ENCODE measurements around the gene KRR1.
"Not testable (repeated sequence)": the region's sequence is repeated elsewhere in the genome, so short reads cannot be mapped to it uniquely, and the experiment has no call there.

The KRR1 gene

GRCh38 chr12:75452675-75453330, 58.6 kb downstream of the KRR1 start:
- H3K27me3 ChIP-seq (ENCODE audit: control insufficient read depth in 1 of 2, insufficient read depth in 2 of 2, low read length in 2 of 2), result no peaks in the 10 kb centered on the region

DNA sequence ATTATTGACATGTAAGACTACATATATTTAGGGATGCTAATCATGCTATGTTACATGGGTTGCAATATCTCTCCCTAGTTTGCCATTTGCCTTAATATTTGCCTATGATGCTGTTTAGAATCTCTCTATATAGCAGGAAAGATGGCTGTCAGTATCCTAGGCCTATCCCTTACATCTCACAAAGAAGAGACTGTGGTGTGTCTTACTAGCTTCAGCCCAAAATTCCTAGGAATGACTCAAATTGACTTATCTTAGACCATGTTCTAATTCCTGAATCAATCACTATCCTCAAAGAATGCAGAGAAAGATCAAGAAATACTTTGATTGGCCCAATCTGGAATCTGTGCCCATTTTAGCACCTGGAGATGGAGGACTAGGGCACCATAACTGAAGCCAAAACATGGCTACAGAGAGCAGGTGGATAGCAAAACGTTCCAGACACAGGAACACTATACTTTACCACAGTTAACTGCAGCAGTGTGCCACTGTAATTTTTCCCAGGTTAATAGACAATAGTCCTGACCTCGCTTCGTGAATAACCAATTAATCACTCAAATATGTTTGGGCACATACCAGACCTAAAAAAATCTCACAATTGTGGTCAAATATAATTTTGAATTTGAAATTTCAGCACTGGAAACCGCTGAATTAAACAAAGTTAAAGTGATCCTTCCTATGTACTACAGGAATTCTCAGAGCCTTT, 63.6 kb downstream of the KRR1 start:
- Histone ChIP-seq H3K27ac (ENCODE audit: low read length) (no peak overlapping the region), H3K27me3 (ENCODE audit: control insufficient read depth in 1 of 2, insufficient read depth in 2 of 2, low read length in 2 of 2) (no peaks in the 10 kb centered on the region), H3K36me3 (ENCODE audit: control insufficient read depth in 2 of 2, insufficient read depth in 2 of 2, low read length in 2 of 2) (no peaks in the 10 kb centered on the region), H3K9me3 (ENCODE audit: control insufficient read depth in 2 of 2, low read length in 2 of 2) (no peaks in the 10 kb centered on the region), H3K9ac (ENCODE audit: low read length in 2 of 2) (no peak overlapping the region), H3K4me3 (ENCODE audit: low read length in 2 of 2) (no peak overlapping the region), H3K4me1 (ENCODE audit: control insufficient read depth, insufficient read depth, low read length) (no peaks in the 10 kb centered on the region)

More at GRCh38 chr12:75452675-75453330, 58.6 kb downstream of the KRR1 start:
- H3K9me3 ChIP-seq (ENCODE audit: control insufficient read depth in 2 of 2, low read length in 2 of 2), result peaks cover 0 to under 1% of the 10 kb centered on the region in 2 donors
- no peaks in the 10 kb centered on the region for H3K4me1 ChIP-seq (ENCODE audit: control insufficient read depth, insufficient read depth, low read length)
- no peak overlapping the region for H3K4me3 ChIP-seq (ENCODE audit: low read length in 2 of 2)
- H3K9ac ChIP-seq (ENCODE audit: low read length in 2 of 2), result no peak overlapping the region
- no peaks in the 10 kb centered on the region for H3K36me3 ChIP-seq (ENCODE audit: control insufficient read depth in 2 of 2, insufficient read depth in 2 of 2, low read length in 2 of 2)
- H3K27ac ChIP-seq (ENCODE audit: low read length), result no peak overlapping the region

- Histone ChIP-seq H3K27me3 (ENCODE audit: control insufficient read depth in 1 of 2, insufficient read depth in 2 of 2, low read length in 2 of 2) (no peaks in the 10 kb centered on the region), H3K27ac (ENCODE audit: low read length) (no peak overlapping the region), H3K4me3 (ENCODE audit: low read length in 2 of 2) (no peak overlapping the region), H3K4me1 (ENCODE audit: control insufficient read depth, insufficient read depth, low read length) (no peaks in the 10 kb centered on the region), H3K36me3 (ENCODE audit: control insufficient read depth in 2 of 2, insufficient read depth in 2 of 2, low read length in 2 of 2) (no peaks in the 10 kb centered on the region), H3K9ac (ENCODE audit: low read length in 2 of 2) (no peak overlapping the region), H3K9me3 (ENCODE audit: control insufficient read depth in 2 of 2, low read length in 2 of 2) (no peaks in the 10 kb centered on the region)
Observed at GRCh38 chr12:75446857-75447256, 64.6 kb downstream of the KRR1 start.

DNA sequence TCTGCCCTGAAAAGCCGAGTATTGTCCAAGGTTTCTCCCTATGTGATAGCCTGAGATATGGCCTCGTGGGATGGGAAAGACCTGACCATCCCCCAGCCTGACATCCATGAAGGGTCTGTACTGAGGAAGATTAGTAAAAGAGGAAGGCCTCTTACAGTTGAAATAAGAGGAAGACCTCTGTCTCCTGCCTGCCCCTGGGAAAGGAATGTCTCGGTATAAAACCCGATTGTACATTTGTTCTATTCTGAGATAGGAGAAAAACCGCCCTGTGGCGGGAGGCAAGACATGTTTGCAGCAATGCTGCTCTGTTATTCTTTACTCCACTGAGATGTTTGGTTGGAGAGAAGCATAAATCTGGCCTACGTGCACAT, 66.3 kb downstream of the KRR1 start:
- H3K9me3 ChIP-seq (ENCODE audit: control insufficient read depth in 2 of 2, low read length in 2 of 2); H3K36me3 ChIP-seq (ENCODE audit: control insufficient read depth in 2 of 2, insufficient read depth in 2 of 2, low read length in 2 of 2); H3K27ac ChIP-seq (ENCODE audit: low read length); H3K27me3 ChIP-seq (ENCODE audit: control insufficient read depth in 1 of 2, insufficient read depth in 2 of 2, low read length in 2 of 2); H3K4me3 ChIP-seq (ENCODE audit: low read length in 2 of 2); H3K4me1 ChIP-seq (ENCODE audit: control insufficient read depth, insufficient read depth, low read length); H3K9ac ChIP-seq (ENCODE audit: low read length in 2 of 2): not testable (repeated sequence)

- Histone ChIP-seq H3K9me3 (ENCODE audit: control insufficient read depth in 2 of 2, low read length in 2 of 2) (no peaks in the 10 kb centered on the region), H3K9ac (ENCODE audit: low read length in 2 of 2) (no peak overlapping the region), H3K36me3 (ENCODE audit: control insufficient read depth in 2 of 2, insufficient read depth in 2 of 2, low read length in 2 of 2) (no peaks in the 10 kb centered on the region), H3K27me3 (ENCODE audit: control insufficient read depth in 1 of 2, insufficient read depth in 2 of 2, low read length in 2 of 2) (no peaks in the 10 kb centered on the region), H3K4me1 (ENCODE audit: control insufficient read depth, insufficient read depth, low read length) (no peaks in the 10 kb centered on the region), H3K27ac (ENCODE audit: low read length) (no peak overlapping the region), H3K4me3 (ENCODE audit: low read length in 2 of 2) (no peak overlapping the region)
Observed at GRCh38 chr12:75444429-75445136, 66.8 kb downstream of the KRR1 start.

DNA sequence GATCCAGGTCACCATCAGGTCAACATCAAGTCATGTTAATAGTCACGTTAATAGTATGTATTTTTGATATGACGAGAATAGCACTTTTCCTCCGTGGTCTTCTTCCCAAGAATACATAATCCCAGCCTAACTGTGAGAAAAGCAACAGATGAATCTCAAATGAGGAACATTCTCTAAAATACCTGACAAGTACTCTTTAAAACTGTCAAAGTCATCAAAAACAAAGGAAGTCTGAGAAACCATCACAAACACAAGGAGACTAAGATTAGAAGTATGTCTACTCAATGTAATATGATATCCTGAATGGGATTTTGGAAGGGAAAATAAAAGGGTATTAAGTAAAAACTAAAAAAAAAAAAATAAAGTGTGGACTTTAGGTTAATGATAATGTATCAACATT, 67.7 kb downstream of the KRR1 start:
- H3K4me3 ChIP-seq (ENCODE audit: low read length in 2 of 2), result no peak overlapping the region
- H3K36me3 ChIP-seq (ENCODE audit: control insufficient read depth in 2 of 2, insufficient read depth in 2 of 2, low read length in 2 of 2), result no peaks in the 10 kb centered on the region
- no peaks in the 10 kb centered on the region for H3K9me3 ChIP-seq (ENCODE audit: control insufficient read depth in 2 of 2, low read length in 2 of 2)
- no peak overlapping the region for H3K9ac ChIP-seq (ENCODE audit: low read length in 2 of 2)
- no peaks in the 10 kb centered on the region for H3K27me3 ChIP-seq (ENCODE audit: control insufficient read depth in 1 of 2, insufficient read depth in 2 of 2, low read length in 2 of 2)
- H3K4me1 ChIP-seq (ENCODE audit: control insufficient read depth, insufficient read depth, low read length), result no peaks in the 10 kb centered on the region
- no peak overlapping the region for H3K27ac ChIP-seq (ENCODE audit: low read length)

GRCh38 chr12:75442454-75442853, 69.0 kb downstream of the KRR1 start:
- not testable (repeated sequence) for H3K36me3 ChIP-seq (ENCODE audit: control insufficient read depth in 2 of 2, insufficient read depth in 2 of 2, low read length in 2 of 2); H3K4me1 ChIP-seq (ENCODE audit: control insufficient read depth, insufficient read depth, low read length); H3K9me3 ChIP-seq (ENCODE audit: control insufficient read depth in 2 of 2, low read length in 2 of 2); H3K9ac ChIP-seq (ENCODE audit: low read length in 2 of 2); H3K4me3 ChIP-seq (ENCODE audit: low read length in 2 of 2); H3K27ac ChIP-seq (ENCODE audit: low read length); H3K27me3 ChIP-seq (ENCODE audit: control insufficient read depth in 1 of 2, insufficient read depth in 2 of 2, low read length in 2 of 2)

GRCh38 chr12:75441687-75442449, 69.5 kb downstream of the KRR1 start:
- H3K27me3 ChIP-seq (ENCODE audit: control insufficient read depth in 1 of 2, insufficient read depth in 2 of 2, low read length in 2 of 2); H3K9ac ChIP-seq (ENCODE audit: low read length in 2 of 2); H3K9me3 ChIP-seq (ENCODE audit: control insufficient read depth in 2 of 2, low read length in 2 of 2); H3K27ac ChIP-seq (ENCODE audit: low read length); H3K4me1 ChIP-seq (ENCODE audit: control insufficient read depth, insufficient read depth, low read length); H3K36me3 ChIP-seq (ENCODE audit: control insufficient read depth in 2 of 2, insufficient read depth in 2 of 2, low read length in 2 of 2); H3K4me3 ChIP-seq (ENCODE audit: low read length in 2 of 2): not testable (repeated sequence)

Measured in stomach smooth muscle (tissue), 2 donors.